Body of pancreas (tissue), 4 donors: ENCODE data around the gene P2RY4. TPM values are rescaled to one million over a fixed set of nuclear protein-coding genes. Genes with fewer than 3 reads are reported as not detected.
"Not testable (repeated sequence)": the region's sequence is repeated elsewhere in the genome, so short reads cannot be mapped to it uniquely, and the experiment has no call there.

ENCODE experiments used
- ATAC-seq: fragments of 150-250 bp; one replicate; pipeline ENCODE4 v1.9.1; 2016
- DNase-seq, 4 donors: peaks; one replicate each; pipeline ENCODE4 v3.0.0-alpha.2; 2019
- H3K27ac ChIP-seq, 4 donors: fragments of 200-600 bp; sonication (generic); 1 replicate in 3 of 4; 2 replicates in 1 of 4; pipeline versions ENCODE4 v1.5.1 to v1.6.1; 2016 to 2019; ENCODE audit warnings: mild to moderate bottlenecking in 1 of 4, mixed read lengths in 1 of 4, moderate library complexity in 1 of 4
- H3K27me3 ChIP-seq, 2 donors: fragments of 200-600 bp; sonication (generic); one replicate each; pipeline ENCODE4 v1.6.0; 2016; ENCODE audit warnings: mild to moderate bottlenecking in 1 of 2
- H3K36me3 ChIP-seq, 2 donors: fragments of 200-600 bp; sonication (generic); replicated peaks in 1 of 2; 2 replicates each; pipeline ENCODE4 v1.5.1; 2016; ENCODE audit warnings: low read depth in 2 of 2; ENCODE audit not compliant: insufficient read depth in 1 of 2
- H3K4me1 ChIP-seq: fragments of 200-600 bp; sonication (generic); one replicate; pipeline ENCODE4 v1.6.0; 2016
- H3K4me3 ChIP-seq, 2 donors: fragments of 200-600 bp; sonication (generic); 1 replicate in 1 of 2; 2 replicates in 1 of 2; pipeline ENCODE4 v1.5.1; 2016 to 2019
- H3K9me3 ChIP-seq, 3 donors: fragments of 200-600 bp; sonication (generic); 1 replicate in 2 of 3; 2 replicates in 1 of 3; pipeline ENCODE4 v1.5.1; 2016
- POLR2A ChIP-seq, 3 donors: fragments of 450-650 bp; IDR thresholded peaks; one replicate each; pipeline ENCODE4 v1.6.1; 2016; ENCODE audit warnings: antibody characterized with exemption in 3 of 3, mild to moderate bottlenecking in 2 of 3
- WGBS, 2 donors: methylation state at CpG; one replicate each; pipeline ENCODE4 v1.1.5; 2017; 5-methylcytosine and 5-hydroxymethylcytosine counted together
- intact Hi-C: fragments of 100-400 bp; cut with DNase I; formaldehyde crosslinking; loops from one replicate; pipeline ENCODE4 v1.15.1; 2023
- total RNA-seq, 2 donors: library from RNA; depleted of rRNA; stranded (reverse); fragments of >200 nt; gene quantifications; one replicate each; pipeline ENCODE4 v1.1.0, GENCODE V29; 2016
- TF ChIP-seq, protein P1 (sequence below), 7 experiments: fragments of 450-650 bp in 4 of 7; fragments of 200-600 bp in 3 of 7; sonication (generic) in 3 of 7; IDR thresholded peaks; one replicate each; pipeline ENCODE4 v1.5.1; 2016 to 2019; ENCODE audit warnings: antibody characterized with exemption in 7 of 7

Gene P2RY4
- total RNA-seq, 2 donors from 2014 or later: 1.3 TPM; not detected in 1

- Histone ChIP-seq H3K36me3 (no peaks in the 10 kb centered on the region), H3K27me3 (no peaks in the 10 kb centered on the region), H3K4me1 (no peaks in the 10 kb centered on the region), H3K9me3 (no peaks in the 10 kb centered on the region), H3K4me3 (no peak within 1 kb of the TSS), H3K27ac (no peak within 1 kb of the TSS)
- 75 to 94% methylated on average over 2 of the region's 3 CpGs for WGBS, 2 donors
- ATAC-seq: no peak
- DNase-seq: no peak
- TF ChIP-seq POLR2A (IDR thresholded peaks at IDR 0.05): no peak
- TF ChIP-seq, protein P1, sequence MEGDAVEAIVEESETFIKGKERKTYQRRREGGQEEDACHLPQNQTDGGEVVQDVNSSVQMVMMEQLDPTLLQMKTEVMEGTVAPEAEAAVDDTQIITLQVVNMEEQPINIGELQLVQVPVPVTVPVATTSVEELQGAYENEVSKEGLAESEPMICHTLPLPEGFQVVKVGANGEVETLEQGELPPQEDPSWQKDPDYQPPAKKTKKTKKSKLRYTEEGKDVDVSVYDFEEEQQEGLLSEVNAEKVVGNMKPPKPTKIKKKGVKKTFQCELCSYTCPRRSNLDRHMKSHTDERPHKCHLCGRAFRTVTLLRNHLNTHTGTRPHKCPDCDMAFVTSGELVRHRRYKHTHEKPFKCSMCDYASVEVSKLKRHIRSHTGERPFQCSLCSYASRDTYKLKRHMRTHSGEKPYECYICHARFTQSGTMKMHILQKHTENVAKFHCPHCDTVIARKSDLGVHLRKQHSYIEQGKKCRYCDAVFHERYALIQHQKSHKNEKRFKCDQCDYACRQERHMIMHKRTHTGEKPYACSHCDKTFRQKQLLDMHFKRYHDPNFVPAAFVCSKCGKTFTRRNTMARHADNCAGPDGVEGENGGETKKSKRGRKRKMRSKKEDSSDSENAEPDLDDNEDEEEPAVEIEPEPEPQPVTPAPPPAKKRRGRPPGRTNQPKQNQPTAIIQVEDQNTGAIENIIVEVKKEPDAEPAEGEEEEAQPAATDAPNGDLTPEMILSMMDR (IDR thresholded peaks at IDR 0.05): no peak
- intact Hi-C loops: no loop called here
These were observed 25.6 kb downstream of the P2RY4 start, which contains the start of gene AWAT1 for GRCh38 chrX:70234355-70234754. TSS of gene AWAT1 (plus strand) at chrX:70234655. CDS start at chrX:70234696, 41 bp downstream.

DNA sequence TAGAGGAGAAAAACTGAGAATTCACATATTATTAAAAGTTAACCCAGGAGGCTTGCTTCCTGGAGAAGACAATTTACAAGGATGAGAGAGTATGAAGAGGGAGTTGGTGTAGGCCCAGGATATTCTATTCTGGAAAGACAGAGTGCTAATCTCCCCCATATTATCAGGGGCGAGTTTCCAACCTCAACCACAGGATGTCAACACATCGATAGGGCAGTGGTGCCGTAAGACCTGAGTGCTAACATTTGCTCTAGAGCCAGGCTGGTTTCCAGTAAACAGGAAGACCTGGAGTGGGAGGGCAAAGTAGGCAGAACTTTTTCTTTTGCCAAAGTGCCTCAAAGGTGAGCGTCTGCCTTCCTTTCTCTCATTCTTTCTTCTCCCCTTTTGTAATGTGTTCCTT lies 28.3 kb downstream of the P2RY4 start:
- Histone ChIP-seq H3K9me3 (no peaks in the 10 kb centered on the region), H3K27ac (no peak overlapping the region), H3K27me3 (no peaks in the 10 kb centered on the region), H3K36me3 (no peaks in the 10 kb centered on the region), H3K4me1 (no peaks in the 10 kb centered on the region), H3K4me3 (no peak overlapping the region)
- intact Hi-C loops: no loop called here
- WGBS, 2 donors: 36 to 46% methylated on average over 4 of the region's 4 CpGs
- DNase-seq (no peak), ATAC-seq (no peak)
- TF ChIP-seq, protein P1 (IDR thresholded peaks at IDR 0.05): no peak
- no peak for TF ChIP-seq POLR2A (IDR thresholded peaks at IDR 0.05)

DNA sequence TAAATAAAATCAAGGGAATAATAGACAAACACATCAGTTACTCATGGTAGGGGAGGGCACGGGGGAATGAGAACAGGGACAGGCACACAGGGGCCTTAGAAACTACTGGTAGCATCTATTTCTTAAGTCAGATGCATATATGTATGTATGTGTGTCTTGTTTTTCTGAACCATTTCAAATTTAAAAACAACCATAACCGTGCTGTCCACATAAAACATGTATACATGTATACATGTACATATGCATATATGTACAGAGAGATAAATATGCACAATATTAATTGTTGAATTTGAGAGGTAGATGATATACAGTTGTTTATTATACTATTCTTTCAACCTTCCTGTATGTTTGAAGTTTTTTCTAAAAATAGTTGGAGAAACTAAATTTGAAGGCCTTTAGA lies 33.3 kb downstream of the P2RY4 start:
- no peak for ATAC-seq
- no peaks in the 10 kb centered on the region for H3K9me3 ChIP-seq
- H3K27me3 ChIP-seq: no peaks in the 10 kb centered on the region
- no peak overlapping the region for H3K4me3 ChIP-seq
- DNase-seq: no peak
- 86% methylated on average over 2 of the region's 2 CpGs for WGBS, 2 donors
- TF ChIP-seq POLR2A (IDR thresholded peaks at IDR 0.05): no peak
- TF ChIP-seq, protein P1 (IDR thresholded peaks at IDR 0.05): no peak
- no peaks in the 10 kb centered on the region for H3K4me1 ChIP-seq
- H3K27ac ChIP-seq: no peak overlapping the region
- no peaks in the 10 kb centered on the region for H3K36me3 ChIP-seq
- intact Hi-C loops: no loop called here

DNA sequence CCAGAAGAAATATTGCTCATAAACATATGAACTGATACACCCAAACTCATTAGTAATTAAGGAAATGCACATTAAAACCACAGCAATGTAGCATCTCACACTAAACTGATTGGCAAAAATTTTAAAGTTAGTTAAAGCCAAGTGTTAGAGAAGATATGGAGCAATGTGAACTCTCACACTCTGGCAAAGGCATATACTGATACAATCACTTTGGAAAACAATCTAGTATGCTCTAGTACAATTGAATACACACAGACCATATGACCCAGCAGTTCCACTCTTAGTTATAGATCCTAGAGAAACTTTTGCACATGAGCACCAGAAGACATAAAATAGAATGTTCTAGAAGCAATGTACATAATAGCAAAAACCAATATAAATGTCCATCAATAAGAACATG lies 34.0 kb downstream of the P2RY4 start:
- intact Hi-C loops: no loop called here
- ATAC-seq (no peak), DNase-seq (no peak)
- no peaks in the 10 kb centered on the region for H3K36me3 ChIP-seq
- H3K27ac ChIP-seq: no peak overlapping the region
- TF ChIP-seq POLR2A (IDR thresholded peaks at IDR 0.05): no peak
- TF ChIP-seq, protein P1 (IDR thresholded peaks at IDR 0.05): no peak
- no peaks in the 10 kb centered on the region for H3K9me3 ChIP-seq
- no peaks in the 10 kb centered on the region for H3K27me3 ChIP-seq
- no peaks in the 10 kb centered on the region for H3K4me1 ChIP-seq
- no peak overlapping the region for H3K4me3 ChIP-seq

DNA sequence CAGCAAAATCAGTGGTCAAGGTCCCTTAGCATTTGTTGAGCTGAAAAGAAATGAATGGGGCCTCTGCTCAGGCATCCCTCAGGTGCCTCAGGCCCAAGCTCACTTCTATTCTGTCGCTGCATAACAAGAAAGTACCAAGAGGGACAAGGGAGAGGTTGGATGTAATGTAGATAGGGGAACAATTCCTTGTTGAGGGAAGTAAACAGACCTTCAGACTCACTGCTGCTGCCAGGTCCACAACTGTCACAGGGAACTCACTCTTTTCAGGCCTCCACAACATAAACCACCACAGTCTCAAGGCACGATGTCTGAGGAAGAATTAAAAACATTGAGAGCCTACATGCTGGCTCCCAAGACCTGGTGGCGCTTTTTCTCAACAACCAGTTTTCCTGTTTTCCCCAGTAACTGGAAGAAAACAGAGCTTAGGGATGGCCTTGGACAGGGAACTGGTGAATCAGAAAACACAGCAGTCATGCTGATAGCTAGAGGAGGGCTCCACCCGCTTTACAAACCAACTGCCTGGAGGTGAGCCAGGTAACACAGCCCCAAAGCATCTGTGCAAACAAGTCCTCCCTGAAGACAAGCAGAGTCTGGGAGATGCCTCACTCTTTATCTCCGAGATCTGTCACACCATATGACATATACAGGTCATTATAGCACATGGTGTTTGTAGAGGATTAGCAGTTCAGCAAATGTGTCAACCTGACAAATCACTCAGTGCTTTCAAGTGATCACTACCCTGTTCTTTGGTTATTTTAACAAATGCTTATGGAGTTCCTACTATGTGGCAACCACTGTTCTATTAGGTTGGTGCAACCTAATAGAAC lies 39.9 kb downstream of the P2RY4 start:
- intact Hi-C loops: no loop called here
- H3K4me3 ChIP-seq: no peak overlapping the region
- WGBS, 2 donors: 54 to 65% methylated on average over 3 to 5 of the region's 5 CpGs
- H3K36me3 ChIP-seq: no peaks in the 10 kb centered on the region
- H3K27ac ChIP-seq: peak overlapping the region in 1 of 4 donors; percentile 22
- H3K27me3 ChIP-seq: no peaks in the 10 kb centered on the region
- peak in 3 of 4 donors; percentile 17 to 35 (median 22) for DNase-seq
- no peaks in the 10 kb centered on the region for H3K9me3 ChIP-seq
- peak; percentile 48 for ATAC-seq
- no peak for TF ChIP-seq POLR2A (IDR thresholded peaks at IDR 0.05)
- TF ChIP-seq, protein P1 (IDR thresholded peaks at IDR 0.05): no peak
- H3K4me1 ChIP-seq: peaks cover 8% of the 10 kb centered on the region

DNA sequence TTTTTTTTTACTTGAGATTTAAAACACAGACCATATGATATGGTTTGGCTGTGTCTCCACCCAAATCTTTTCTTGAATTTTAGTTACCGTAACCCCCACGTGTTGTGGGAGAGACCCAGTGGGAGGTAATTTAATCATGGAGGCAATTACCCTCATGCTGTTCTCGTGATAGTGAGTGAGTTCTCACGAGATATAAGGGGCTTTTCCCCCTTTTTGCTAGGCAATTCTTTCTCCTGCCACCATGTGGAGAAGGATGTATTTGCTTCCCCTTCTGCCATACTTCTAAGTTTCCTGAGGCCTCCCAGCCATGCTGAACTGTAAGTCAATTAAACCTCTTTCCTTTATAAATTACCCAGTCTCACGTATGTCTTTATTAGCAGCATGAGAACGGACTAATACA lies 50.4 kb downstream of the P2RY4 start:
- H3K4me1 ChIP-seq, ATAC-seq, H3K27me3 ChIP-seq, H3K9me3 ChIP-seq, H3K27ac ChIP-seq, H3K4me3 ChIP-seq, DNase-seq, H3K36me3 ChIP-seq, intact Hi-C loops: not testable (repeated sequence)
- WGBS, 2 donors: 26 to 65% methylated on average over 4 to 6 of the region's 6 CpGs
